ENCODE results near the gene DSCAM. TPM values are rescaled to one million over a fixed set of nuclear protein-coding genes. Genes with fewer than 3 reads are reported as not detected.

DSCAM gene
- total and polyA plus RNA-seq, 2 donors (not counting 1 experiment from before 2014, with no cell fraction given), result not detected

DNA sequence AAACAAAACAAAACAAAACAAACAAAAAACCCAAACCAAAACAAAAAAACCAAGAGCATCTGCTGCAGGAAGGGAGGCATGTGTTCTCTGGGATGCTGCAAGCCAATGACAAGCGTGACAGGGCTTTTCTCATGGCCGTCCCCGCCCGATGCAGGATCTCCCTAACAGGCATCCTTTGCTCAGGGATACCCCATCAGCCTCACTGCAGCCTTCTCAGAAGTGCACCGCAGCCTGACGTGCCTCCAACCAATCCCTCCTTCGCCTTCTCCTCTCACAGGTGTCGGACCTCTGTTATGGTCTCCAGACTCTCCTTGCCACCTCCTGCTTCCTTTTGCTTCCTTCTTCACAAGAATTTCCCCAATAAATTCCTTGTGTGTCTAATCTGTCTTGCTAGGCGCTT, 832.6 kb downstream of the DSCAM start:
- WGBS (ENCODE audit: insufficient coverage), result 91% methylated on average over 9 of the region's 9 CpGs
- POLR2A ChIA-PET, result no interaction called here
- TF ChIP-seq, protein P1, sequence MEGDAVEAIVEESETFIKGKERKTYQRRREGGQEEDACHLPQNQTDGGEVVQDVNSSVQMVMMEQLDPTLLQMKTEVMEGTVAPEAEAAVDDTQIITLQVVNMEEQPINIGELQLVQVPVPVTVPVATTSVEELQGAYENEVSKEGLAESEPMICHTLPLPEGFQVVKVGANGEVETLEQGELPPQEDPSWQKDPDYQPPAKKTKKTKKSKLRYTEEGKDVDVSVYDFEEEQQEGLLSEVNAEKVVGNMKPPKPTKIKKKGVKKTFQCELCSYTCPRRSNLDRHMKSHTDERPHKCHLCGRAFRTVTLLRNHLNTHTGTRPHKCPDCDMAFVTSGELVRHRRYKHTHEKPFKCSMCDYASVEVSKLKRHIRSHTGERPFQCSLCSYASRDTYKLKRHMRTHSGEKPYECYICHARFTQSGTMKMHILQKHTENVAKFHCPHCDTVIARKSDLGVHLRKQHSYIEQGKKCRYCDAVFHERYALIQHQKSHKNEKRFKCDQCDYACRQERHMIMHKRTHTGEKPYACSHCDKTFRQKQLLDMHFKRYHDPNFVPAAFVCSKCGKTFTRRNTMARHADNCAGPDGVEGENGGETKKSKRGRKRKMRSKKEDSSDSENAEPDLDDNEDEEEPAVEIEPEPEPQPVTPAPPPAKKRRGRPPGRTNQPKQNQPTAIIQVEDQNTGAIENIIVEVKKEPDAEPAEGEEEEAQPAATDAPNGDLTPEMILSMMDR (IDR thresholded peaks at IDR 0.05), result no peak
- no peak for TF ChIP-seq EZH2 (IDR thresholded peaks at IDR 0.05; ENCODE audit: borderline replicate concordance, insufficient read depth, low read depth, low read length, poor library complexity, severe bottlenecking)
- no peaks in the 10 kb centered on the region for H3K4me1 ChIP-seq (ENCODE audit: control insufficient read depth in 2 of 2, insufficient read depth in 2 of 2, low read length in 2 of 2)
- no peak overlapping the region for H3K27ac ChIP-seq (ENCODE audit: low read length in 2 of 2)
- no peak overlapping the region for H3K9ac ChIP-seq (ENCODE audit: low read length)
- no peaks in the 10 kb centered on the region for H3K36me3 ChIP-seq (replicated peaks in 1 of 2; ENCODE audit: control extremely low read depth in 1 of 2, control insufficient read depth in 1 of 2, extremely low read depth in 1 of 2, insufficient read depth in 2 of 2, low read length in 1 of 2)
- H4K20me1 ChIP-seq (ENCODE audit: control insufficient read depth, insufficient read depth, low read length, poor library complexity, severe bottlenecking), result no peaks in the 10 kb centered on the region
- H3K27me3 ChIP-seq (replicated peaks in 1 of 4; ENCODE audit: control extremely low read depth in 1 of 4, control insufficient read depth in 3 of 4, insufficient read depth in 4 of 4, low read length in 3 of 4), result no peaks in the 10 kb centered on the region
- ATAC-seq (ENCODE audit: low read depth), result no peak
- no peak overlapping the region for H3K4me3 ChIP-seq (ENCODE audit: control extremely low read depth in 1 of 5, extremely low read depth in 1 of 5, insufficient read depth in 1 of 5, low read depth in 2 of 5, low read length in 4 of 5)
- intact Hi-C loops (cut with micrococcal nuclease), result no loop called here
- Mint-ChIP-seq H3K4me3 (no peak overlapping the region), H3K4me1 (no peaks in the 10 kb centered on the region), H3K27me3 (no peaks in the 10 kb centered on the region), H3K27ac (no peak overlapping the region), H3K9me3 (ENCODE audit: insufficient read depth) (peaks cover 11% of the 10 kb centered on the region)
- H3K9me3 ChIP-seq (ENCODE audit: control extremely low read depth in 1 of 3, control insufficient read depth in 2 of 3, insufficient read depth in 1 of 3, low read length in 2 of 3), result peaks cover 0 to 31% (median 0%) of the 10 kb centered on the region in 3 donors
- no peaks in the 10 kb centered on the region for H3K79me2 ChIP-seq (ENCODE audit: control insufficient read depth, insufficient read depth, low read length)
- no peak overlapping the region for H3K4me2 ChIP-seq (replicated peaks; ENCODE audit: low read depth, low read length, poor library complexity, severe bottlenecking)
- CTCF ChIA-PET, result no interaction called here
- DNase-seq, result no peak
- no peak overlapping the region for H2AFZ ChIP-seq (ENCODE audit: insufficient read depth, low read depth, low read length, poor library complexity, severe bottlenecking)

DNA sequence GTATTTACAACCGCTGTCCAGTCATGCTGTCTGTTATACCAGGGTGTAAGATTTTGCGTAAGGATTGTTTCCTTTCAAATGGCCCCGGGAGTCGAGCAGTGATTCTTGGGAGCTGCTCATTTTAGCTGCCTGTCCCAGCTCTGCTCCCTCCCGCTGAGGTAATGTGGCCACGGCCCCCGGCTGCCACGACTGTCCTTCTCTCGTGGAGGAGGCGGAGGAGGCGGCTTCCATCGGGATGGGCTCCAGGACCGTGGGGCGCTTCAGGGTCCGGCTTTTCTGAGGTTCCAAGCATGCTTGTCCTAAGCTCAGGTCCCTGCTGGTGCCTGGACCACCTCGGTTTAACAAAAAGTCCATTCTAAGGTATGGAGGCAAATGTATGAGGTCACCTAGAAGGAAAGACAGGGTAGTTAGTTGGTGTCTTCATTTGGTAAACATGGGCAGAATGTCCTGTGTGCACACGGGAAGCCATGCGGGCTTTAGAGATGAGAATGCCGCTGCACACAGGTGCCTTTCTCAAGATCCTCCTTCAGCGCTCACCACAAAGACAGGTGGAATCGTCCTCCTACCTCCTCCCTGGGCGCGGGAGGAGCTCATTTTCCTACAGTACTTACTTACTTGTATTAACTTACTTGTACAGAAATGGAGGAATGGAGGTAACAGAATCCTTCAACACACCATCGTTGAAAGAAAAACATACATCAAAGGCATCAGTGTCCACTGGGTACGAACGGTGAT, 833.8 kb downstream of the DSCAM start:
- no peaks in the 10 kb centered on the region for H3K27me3 Mint-ChIP-seq
- Histone ChIP-seq H4K20me1 (ENCODE audit: control insufficient read depth, insufficient read depth, low read length, poor library complexity, severe bottlenecking) (no peaks in the 10 kb centered on the region), H3K36me3 (replicated peaks in 1 of 2; ENCODE audit: control extremely low read depth in 1 of 2, control insufficient read depth in 1 of 2, extremely low read depth in 1 of 2, insufficient read depth in 2 of 2, low read length in 1 of 2) (no peaks in the 10 kb centered on the region), H3K9ac (ENCODE audit: low read length) (no peak overlapping the region), H3K9me3 (ENCODE audit: control extremely low read depth in 1 of 3, control insufficient read depth in 2 of 3, insufficient read depth in 1 of 3, low read length in 2 of 3) (peaks cover 0 to 33% (median 0%) of the 10 kb centered on the region in 3 donors), H3K79me2 (ENCODE audit: control insufficient read depth, insufficient read depth, low read length) (no peaks in the 10 kb centered on the region), H3K4me1 (ENCODE audit: control insufficient read depth in 2 of 2, insufficient read depth in 2 of 2, low read length in 2 of 2) (no peaks in the 10 kb centered on the region), H2AFZ (ENCODE audit: insufficient read depth, low read depth, low read length, poor library complexity, severe bottlenecking) (no peak overlapping the region), H3K27me3 (replicated peaks in 1 of 4; ENCODE audit: control extremely low read depth in 1 of 4, control insufficient read depth in 3 of 4, insufficient read depth in 4 of 4, low read length in 3 of 4) (no peaks in the 10 kb centered on the region), H3K4me3 (ENCODE audit: control extremely low read depth in 1 of 5, extremely low read depth in 1 of 5, insufficient read depth in 1 of 5, low read depth in 2 of 5, low read length in 4 of 5) (no peak overlapping the region), H3K27ac (ENCODE audit: low read length in 2 of 2) (no peak overlapping the region), H3K4me2 (replicated peaks; ENCODE audit: low read depth, low read length, poor library complexity, severe bottlenecking) (no peak overlapping the region)
- POLR2A ChIA-PET, result no interaction called here
- no peaks in the 10 kb centered on the region for H3K4me1 Mint-ChIP-seq
- TF ChIP-seq EZH2 (IDR thresholded peaks at IDR 0.05; ENCODE audit: borderline replicate concordance, insufficient read depth, low read depth, low read length, poor library complexity, severe bottlenecking), result no peak
- TF ChIP-seq, protein P1 (IDR thresholded peaks at IDR 0.05), result no peak
- ATAC-seq (ENCODE audit: low read depth) (no peak), DNase-seq (no peak)
- no peak overlapping the region for H3K4me3 Mint-ChIP-seq
- peaks cover 11% of the 10 kb centered on the region for H3K9me3 Mint-ChIP-seq (ENCODE audit: insufficient read depth)
- CTCF ChIA-PET, result no interaction called here
- H3K27ac Mint-ChIP-seq, result no peak overlapping the region
- 94% methylated on average over 18 of the region's 26 CpGs for WGBS (ENCODE audit: insufficient coverage)
- intact Hi-C loops (cut with micrococcal nuclease), result no loop called here
